ENCODE results near the gene IRF4.

Gene IRF4

DNA sequence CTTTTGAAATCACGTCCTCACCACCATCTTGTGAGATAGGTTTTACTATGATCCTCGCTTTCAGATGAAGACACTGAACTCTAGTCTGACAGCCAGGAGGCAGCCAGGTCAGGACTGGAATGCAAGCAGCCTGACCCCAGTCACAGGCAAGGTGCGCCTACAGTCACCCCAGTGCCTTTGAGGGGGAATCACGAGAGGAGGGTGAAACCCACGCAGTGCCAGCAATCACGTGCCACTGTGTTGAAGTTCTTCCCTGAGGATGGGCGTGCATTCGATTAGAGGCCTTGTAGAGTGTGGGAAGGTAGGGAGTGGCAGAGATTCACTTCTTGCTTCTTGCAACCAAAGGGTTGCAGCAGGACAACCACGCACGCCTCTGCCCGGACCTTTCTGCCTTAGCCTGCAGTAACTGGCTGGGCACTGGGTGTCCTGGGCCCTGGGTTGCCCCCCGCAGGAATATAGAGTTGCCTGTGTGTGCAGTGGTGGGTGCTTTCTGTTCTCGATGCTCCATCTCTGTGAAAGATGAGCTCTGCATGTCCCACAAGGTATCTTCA is 33.7 kb upstream of the IRF4 start:
- Histone ChIP-seq H3K36me3 (replicated peaks; ENCODE audit: low read depth, low read length) (peaks cover 2% of the 10 kb centered on the region), H2AFZ (ENCODE audit: low read depth, low read length) (no peak overlapping the region), H3K27me3 (ENCODE audit: low read depth, low read length) (no peaks in the 10 kb centered on the region), H3K4me1 (ENCODE audit: low read length) (peaks cover 75% of the 10 kb centered on the region), H3K4me3 (ENCODE audit: low read length) (no peak overlapping the region), H3K9ac (ENCODE audit: low read length) (no peak overlapping the region), H3K9me3 (ENCODE audit: insufficient read depth, low read length) (no peaks in the 10 kb centered on the region), H3K4me2 (ENCODE audit: low read length) (no peak overlapping the region; the same call in 1 of the 2 replicates), H3K79me2 (ENCODE audit: low read length) (no peaks in the 10 kb centered on the region), H4K20me1 (ENCODE audit: insufficient read depth, low read length) (peaks cover 13% of the 10 kb centered on the region; the same call in 1 of the 2 replicates), H3K27ac (ENCODE audit: low read length) (no peak overlapping the region)
- TF ChIP-seq EZH2phosphoT487 (IDR thresholded peaks at IDR 0.05; ENCODE audit: low read depth), result no peak
- TF ChIP-seq, protein P1, sequence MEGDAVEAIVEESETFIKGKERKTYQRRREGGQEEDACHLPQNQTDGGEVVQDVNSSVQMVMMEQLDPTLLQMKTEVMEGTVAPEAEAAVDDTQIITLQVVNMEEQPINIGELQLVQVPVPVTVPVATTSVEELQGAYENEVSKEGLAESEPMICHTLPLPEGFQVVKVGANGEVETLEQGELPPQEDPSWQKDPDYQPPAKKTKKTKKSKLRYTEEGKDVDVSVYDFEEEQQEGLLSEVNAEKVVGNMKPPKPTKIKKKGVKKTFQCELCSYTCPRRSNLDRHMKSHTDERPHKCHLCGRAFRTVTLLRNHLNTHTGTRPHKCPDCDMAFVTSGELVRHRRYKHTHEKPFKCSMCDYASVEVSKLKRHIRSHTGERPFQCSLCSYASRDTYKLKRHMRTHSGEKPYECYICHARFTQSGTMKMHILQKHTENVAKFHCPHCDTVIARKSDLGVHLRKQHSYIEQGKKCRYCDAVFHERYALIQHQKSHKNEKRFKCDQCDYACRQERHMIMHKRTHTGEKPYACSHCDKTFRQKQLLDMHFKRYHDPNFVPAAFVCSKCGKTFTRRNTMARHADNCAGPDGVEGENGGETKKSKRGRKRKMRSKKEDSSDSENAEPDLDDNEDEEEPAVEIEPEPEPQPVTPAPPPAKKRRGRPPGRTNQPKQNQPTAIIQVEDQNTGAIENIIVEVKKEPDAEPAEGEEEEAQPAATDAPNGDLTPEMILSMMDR (IDR thresholded peaks at IDR 0.05; ENCODE audit: low read depth, low read length), result no peak

GRCh38 chr6:358432-358831 is 33.1 kb upstream of the IRF4 start:
- Histone ChIP-seq H3K36me3 (replicated peaks; ENCODE audit: low read depth, low read length) (no peaks in the 10 kb centered on the region), H3K9ac (ENCODE audit: low read length) (no peak overlapping the region), H3K4me3 (ENCODE audit: low read length) (no peak overlapping the region), H3K27ac (ENCODE audit: low read length) (no peak overlapping the region), H2AFZ (ENCODE audit: low read depth, low read length) (no peak overlapping the region), H3K9me3 (ENCODE audit: insufficient read depth, low read length) (no peaks in the 10 kb centered on the region), H3K79me2 (ENCODE audit: low read length) (no peaks in the 10 kb centered on the region), H3K4me1 (ENCODE audit: low read length) (peaks cover 75% of the 10 kb centered on the region), H3K27me3 (ENCODE audit: low read depth, low read length) (no peaks in the 10 kb centered on the region), H3K4me2 (ENCODE audit: low read length) (peak overlapping the region; percentile 36), H4K20me1 (ENCODE audit: insufficient read depth, low read length) (peaks cover 12% of the 10 kb centered on the region; the same call in 1 of the 2 replicates)
- TF ChIP-seq, protein P1 (IDR thresholded peaks at IDR 0.05; ENCODE audit: low read depth, low read length), result no peak
- no peak for TF ChIP-seq EZH2phosphoT487 (IDR thresholded peaks at IDR 0.05; ENCODE audit: low read depth)

- Histone ChIP-seq H3K9me3 (ENCODE audit: insufficient read depth, low read length) (no peaks in the 10 kb centered on the region), H4K20me1 (ENCODE audit: insufficient read depth, low read length) (peaks cover 8% of the 10 kb centered on the region; the same call in 1 of the 2 replicates), H3K4me3 (ENCODE audit: low read length) (no peak overlapping the region), H3K27ac (ENCODE audit: low read length) (no peak overlapping the region), H3K4me1 (ENCODE audit: low read length) (peaks cover 75% of the 10 kb centered on the region), H2AFZ (ENCODE audit: low read depth, low read length) (no peak overlapping the region), H3K36me3 (replicated peaks; ENCODE audit: low read depth, low read length) (no peaks in the 10 kb centered on the region), H3K4me2 (ENCODE audit: low read length) (peak overlapping the region; percentile 36; the same call in 1 of the 2 replicates), H3K79me2 (ENCODE audit: low read length) (no peaks in the 10 kb centered on the region), H3K27me3 (ENCODE audit: low read depth, low read length) (no peaks in the 10 kb centered on the region), H3K9ac (ENCODE audit: low read length) (no peak overlapping the region)
- TF ChIP-seq EZH2phosphoT487 (IDR thresholded peaks at IDR 0.05; ENCODE audit: low read depth), result no peak
- TF ChIP-seq, protein P1 (IDR thresholded peaks at IDR 0.05; ENCODE audit: low read depth, low read length), result no peak
Measured at GRCh38 chr6:358847-359246, 32.7 kb upstream of the IRF4 start.

DNA sequence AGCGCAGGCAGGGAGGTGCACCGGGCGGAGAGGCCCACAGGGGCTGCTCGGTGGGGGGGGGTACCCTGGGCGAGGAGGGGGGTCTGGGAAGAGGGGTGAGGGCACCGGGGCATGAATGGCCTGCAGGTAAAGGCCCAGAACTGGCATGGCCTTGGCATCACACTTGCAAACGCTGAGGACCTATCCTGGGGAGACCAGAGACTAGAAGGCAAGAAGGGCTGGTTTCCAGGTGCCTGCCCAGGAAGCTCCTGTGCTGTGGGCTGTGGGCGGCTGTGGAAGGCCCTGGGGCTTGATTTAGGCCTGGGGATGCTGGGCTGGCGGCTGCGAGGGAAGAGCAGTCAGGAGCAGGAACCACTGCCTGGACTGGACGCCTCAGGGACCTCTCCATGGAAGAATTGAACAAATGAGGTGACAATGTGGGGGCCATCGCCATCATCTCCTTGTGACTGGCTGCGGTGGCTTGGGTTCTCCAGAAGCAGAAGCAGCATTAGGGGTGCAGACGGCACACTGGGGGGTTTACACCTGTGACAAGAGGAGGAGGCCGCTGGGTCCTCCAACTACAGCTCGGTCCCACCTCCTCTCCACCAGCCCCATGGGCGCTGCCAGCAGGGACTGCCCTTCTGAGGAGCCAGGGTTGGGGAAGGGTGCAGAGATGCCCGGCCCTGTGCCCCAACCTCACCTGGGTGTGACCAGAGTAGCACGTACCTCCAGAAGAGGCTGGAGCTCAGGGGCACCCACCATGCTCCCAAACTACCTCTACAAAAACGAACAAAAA is 32.1 kb upstream of the IRF4 start:
- Histone ChIP-seq H3K27me3 (ENCODE audit: low read depth, low read length) (no peaks in the 10 kb centered on the region), H3K36me3 (replicated peaks; ENCODE audit: low read depth, low read length) (no peaks in the 10 kb centered on the region), H3K4me2 (ENCODE audit: low read length) (peak overlapping the region; percentile 42), H3K9ac (ENCODE audit: low read length) (no peak overlapping the region), H3K9me3 (ENCODE audit: insufficient read depth, low read length) (no peaks in the 10 kb centered on the region), H4K20me1 (ENCODE audit: insufficient read depth, low read length) (0 out of 2 replicates have a peak, but pooled peaks cover 2% of the 10 kb centered on the region), H3K79me2 (ENCODE audit: low read length) (no peaks in the 10 kb centered on the region), H2AFZ (ENCODE audit: low read depth, low read length) (no peak overlapping the region), H3K4me3 (ENCODE audit: low read length) (no peak overlapping the region), H3K27ac (ENCODE audit: low read length) (no peak overlapping the region), H3K4me1 (ENCODE audit: low read length) (peaks cover 75% of the 10 kb centered on the region)
- TF ChIP-seq, protein P1 (IDR thresholded peaks at IDR 0.05; ENCODE audit: low read depth, low read length), result no peak
- TF ChIP-seq EZH2phosphoT487 (IDR thresholded peaks at IDR 0.05; ENCODE audit: low read depth), result no peak

Data from OCI-LY3 (cell line).